Stimulated activated CD4-positive, alpha-beta T cell treated with anti-CD3 and anti-CD28 coated beads, Interleukin-4, amount 100 ng/mL, for 24 hours (primary cell): ENCODE results near the gene DNAH2.

Source experiments
- DNase-seq: peaks from one replicate; pipeline ENCODE4 v3.0.0-alpha.2; 2020

The DNAH2 gene

DNA sequence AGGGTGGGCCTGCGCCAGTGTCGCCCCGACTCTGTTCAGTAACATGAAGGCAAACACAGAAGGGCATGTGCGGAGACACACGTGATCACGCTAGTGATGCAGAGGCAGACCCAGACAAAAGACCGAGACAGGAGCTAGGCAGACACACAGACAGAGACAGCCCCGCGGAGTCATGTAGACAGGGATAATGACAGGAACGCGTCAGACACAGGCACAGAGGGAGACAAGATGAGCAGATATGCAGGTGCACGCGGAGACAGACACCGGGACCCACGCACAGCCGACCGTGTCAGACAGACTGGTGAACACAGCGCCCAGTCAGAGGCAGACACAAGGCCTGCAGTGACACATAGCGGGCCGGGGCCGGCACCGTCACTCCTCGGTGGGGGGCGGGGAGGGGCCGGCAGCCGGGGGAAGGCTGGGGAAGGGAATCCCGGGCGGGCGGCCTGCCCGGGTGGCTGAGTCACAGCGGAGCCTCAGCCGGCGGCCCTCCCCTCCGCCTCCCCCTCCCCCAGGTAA is 123.9 kb downstream of the DNAH2 start:
- peak; percentile 94 for DNase-seq

DNA sequence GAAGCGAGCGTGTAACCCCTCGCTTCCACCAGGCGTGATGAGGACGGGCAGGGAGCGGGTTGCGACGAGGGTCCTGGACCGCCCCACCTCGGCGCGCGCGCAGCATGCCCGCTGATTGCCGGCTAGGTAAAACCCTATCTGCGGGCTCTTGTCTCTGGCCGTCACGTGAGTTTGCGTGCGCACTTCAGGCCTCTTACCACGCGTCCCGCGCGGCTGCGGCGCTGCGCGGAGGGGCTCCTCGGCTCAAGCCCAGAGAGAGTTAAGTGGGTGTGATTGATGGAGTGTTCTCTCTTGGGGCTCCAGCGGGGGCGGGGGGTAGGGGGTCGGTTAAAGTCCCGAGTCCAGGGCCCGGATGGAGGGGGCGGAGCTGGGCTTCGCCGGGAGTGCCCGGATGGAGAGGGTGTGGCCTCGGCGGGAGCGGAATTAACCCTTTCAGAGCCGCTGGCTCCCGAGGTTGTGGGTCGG is 124.4 kb downstream of the DNAH2 start:
- peak; percentile 88 for DNase-seq

DNA sequence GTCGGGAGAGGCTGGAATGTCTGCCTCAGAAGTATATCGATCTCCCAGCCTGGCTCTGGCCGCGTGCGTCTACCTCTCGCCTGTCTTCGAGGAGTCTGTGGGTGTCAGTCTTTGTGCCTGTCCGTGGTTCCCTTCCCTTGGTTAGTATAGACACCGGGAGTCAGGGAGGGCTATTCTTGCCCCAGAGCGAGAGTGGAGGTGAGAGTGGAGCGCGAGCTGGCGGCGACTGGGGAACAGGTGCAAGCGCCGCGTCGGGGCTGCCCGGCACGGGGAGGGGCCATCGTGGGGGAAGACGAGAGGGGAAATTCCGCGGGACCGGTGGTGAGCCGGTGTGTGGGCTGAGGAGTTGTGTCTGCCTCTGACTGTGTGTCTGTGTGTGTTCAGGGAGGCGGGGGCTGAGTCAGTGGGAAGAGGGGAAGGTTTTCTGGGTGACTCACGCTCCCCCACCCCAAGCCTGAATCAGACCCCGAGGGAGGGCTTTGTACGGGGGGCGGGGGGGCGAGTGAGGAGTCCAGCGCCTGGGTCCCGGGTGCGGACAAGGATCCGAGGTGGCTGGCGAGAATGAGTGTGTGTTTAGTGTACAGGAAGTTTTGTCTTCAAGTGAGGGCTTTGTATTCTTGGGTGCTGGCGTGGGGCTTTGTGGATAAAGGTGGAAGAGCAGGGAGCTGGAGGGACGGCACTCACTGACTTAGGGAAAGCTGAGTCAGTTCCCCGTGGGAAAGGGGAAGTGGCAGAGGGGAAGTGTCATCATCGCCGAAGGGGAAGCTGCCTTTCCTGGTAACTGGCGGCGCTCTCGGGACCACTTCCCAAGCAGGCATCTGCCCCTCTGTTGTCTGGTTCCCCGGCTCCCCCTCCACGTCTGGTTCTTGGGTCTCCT is 125.1 kb downstream of the DNAH2 start:
- peak; percentile 98 for DNase-seq

DNA sequence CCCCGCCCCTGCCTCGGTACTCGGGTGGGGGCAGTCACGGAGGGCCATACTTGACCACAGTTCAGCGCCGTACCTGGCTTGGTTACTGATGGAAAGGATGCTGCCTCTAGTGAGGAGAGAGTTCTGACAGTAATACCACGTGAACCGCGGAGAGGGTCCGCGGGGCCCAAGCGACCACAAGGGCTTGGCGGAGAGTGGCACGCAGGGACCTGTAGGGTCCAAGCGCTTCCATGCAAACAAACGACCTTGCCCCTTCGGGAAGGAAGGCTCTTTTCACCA is 125.7 kb downstream of the DNAH2 start:
- DNase-seq: no peak

DNA sequence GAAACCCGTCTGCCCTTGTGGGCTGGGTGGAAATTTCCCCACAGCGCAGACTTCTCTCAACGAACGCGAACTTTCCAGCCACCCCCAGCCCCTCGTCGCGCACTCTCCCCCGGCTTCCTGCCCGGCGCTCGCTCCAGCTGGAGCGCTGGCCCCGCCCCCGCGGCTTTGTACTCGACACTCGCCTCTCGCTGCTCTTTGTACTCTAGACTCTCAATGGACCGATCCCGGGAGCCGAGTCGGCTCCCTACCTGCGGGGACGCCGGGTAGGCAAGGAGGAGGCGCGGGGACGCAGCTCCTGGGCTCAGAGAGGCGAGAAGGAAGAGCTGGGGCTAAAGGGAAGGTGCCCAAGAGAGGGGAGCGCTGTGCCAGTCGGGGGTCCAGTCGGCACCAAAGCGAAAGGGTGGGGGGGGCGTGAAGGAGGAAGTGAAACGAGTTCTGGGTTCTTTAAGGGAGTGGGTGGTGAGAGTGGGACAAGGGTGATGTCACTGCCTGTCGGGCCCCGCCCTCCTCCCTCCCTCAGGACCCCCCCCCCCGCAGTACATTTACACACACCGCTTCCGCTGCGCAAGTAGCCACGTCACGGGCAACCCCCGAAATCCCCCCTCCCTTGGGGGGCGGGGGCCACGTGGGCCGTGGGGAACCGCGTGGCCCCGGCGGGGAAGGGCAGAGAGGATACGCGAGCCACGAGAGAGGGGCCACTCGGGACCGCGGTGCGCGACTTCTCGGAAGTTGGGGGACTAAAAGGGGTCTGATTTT is 126.2 kb downstream of the DNAH2 start:
- peak; percentile 89 for DNase-seq

DNA sequence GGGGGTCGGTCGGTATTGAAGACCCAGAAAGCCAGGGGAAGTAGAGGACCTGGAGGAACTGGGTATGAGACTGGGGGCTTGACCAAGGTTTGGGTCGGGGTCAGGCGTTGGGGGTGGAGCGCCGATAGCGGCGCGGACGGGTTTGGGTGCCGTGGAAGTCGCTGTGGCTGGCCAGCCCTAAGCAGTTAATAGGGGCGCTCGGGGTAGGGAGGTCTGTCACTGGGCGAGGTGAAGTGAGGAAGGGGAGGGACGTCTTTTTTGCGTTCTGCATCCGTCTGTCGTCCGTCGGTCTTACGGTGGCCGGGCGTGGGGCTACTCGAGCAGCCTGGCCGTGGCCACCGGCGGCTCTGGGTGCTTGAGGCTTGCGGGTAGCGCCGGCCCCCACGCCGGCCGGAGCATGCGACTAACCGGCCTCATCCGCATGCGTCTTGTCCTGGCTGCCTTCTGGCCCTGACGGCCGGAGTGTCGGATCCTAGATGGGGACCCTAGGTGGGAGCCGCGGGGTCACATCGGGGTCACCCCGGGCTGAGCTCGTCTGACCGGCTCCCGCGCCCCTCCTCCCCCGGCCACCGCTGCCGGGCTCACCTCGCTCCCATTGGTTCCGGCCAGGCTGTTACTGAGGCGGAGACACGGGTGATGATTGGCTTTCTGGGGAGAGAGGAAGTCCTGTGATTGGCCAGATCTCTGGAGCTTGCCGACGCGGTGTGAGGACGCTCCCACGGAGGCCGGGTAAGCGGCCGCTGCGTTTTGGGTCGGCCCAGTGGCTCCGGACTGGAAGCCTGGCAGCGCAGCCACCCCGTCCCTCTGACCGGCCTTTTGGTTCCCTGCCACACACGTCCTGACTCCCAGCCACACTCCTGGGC is 127.0 kb downstream of the DNAH2 start:
- DNase-seq: peak; percentile 89

DNA sequence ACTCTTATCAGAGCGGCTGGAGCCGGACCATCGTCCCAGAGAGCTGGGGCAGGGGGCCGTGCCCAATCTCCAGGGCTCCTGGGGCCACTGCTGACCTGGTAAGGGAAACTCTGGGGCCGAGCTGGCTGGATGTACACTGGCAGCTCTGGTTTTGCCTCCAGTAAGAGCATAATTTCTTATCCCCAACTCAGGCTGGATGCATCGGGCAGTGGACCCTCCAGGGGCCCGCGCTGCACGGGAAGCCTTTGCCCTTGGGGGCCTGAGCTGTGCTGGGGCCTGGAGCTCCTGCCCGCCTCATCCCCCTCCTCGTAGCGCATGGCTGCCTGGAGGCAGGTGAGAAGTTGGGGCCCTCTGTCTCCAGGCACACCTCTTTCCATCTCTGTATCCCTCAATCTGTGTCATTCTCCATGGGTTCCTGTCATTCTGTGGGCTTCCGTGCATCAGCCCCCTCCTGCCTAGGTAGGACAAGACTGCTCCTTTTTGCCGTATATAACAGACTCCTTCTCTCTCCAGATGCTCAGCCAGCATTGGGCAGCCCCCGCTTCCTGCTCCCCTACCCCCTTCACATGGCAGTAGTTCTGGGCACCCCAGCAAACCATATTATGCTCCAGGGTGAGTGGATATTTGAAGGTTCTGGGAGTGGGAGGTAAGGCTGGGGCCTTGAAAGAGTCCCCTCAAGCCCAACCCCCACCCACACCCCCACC is 128.0 kb downstream of the DNAH2 start:
- peak; percentile 3 for DNase-seq

DNA sequence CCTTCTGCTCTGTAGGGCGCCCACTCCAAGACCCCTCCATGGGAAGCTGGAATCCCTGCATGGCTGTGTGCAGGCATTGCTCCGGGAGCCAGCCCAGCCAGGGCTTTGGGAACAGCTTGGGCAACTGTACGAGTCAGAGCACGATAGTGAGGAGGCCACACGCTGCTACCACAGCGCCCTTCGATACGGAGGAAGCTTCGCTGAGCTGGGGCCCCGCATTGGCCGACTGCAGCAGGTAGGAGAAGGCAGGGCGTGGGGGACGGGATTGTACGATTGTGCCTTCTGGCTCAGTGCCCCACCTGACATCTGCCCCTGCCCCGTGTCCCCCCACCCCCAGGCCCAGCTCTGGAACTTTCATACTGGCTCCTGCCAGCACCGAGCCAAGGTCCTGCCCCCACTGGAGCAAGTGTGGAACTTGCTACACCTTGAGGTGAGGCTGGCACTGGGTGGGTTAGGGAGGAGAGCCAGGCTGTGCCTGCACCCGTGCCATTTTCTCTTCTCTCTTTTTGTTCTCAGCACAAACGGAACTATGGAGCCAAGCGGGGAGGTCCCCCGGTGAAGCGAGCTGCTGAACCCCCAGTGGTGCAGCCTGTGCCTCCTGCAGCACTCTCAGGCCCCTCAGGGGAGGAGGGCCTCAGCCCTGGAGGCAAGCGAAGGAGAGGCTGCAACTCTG is 128.7 kb downstream of the DNAH2 start:
- DNase-seq: peak; percentile 4

DNA sequence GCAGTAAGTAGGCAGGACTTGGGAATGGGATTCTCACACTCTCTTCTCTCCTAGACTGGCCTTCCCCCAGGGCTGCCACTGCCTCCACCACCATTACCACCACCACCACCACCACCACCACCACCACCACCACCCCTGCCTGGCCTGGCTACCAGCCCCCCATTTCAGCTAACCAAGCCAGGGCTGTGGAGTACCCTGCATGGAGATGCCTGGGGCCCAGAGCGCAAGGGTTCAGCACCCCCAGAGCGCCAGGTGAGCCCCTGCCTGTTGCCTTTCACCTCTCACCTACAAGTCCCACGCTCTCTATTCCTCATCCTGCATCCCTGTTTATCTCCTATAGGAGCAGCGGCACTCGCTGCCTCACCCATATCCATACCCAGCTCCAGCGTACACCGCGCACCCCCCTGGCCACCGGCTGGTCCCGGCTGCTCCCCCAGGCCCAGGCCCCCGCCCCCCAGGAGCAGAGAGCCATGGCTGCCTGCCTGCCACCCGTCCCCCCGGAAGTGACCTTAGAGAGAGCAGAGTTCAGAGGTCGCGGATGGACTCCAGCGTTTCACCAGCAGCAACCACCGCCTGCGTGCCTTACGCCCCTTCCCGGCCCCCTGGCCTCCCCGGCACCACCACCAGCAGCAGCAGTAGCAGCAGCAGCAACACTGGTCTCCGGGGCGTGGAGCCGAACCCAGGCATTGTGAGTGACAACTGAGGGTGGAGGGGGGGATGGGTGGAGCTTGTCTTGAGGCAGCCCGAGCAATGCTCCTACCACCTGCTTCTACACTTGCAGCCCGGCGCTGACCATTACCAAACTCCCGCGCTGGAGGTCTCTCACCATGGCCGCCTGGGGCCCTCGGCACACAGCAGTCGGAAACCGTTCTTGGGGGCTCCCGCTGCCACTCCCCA is 129.5 kb downstream of the DNAH2 start:
- DNase-seq: no peak

DNA sequence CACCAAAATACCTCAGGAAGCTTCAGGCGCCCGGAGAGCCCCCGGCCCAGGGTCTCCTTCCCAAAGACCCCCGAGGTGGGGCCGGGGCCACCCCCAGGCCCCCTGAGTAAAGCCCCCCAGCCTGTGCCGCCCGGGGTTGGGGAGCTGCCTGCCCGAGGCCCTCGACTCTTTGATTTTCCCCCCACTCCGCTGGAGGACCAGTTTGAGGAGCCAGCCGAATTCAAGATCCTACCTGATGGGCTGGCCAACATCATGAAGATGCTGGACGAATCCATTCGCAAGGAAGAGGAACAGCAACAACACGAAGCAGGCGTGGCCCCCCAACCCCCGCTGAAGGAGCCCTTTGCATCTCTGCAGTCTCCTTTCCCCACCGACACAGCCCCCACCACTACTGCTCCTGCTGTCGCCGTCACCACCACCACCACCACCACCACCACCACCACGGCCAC is 130.6 kb downstream of the DNAH2 start:
- DNase-seq: no peak

DNA sequence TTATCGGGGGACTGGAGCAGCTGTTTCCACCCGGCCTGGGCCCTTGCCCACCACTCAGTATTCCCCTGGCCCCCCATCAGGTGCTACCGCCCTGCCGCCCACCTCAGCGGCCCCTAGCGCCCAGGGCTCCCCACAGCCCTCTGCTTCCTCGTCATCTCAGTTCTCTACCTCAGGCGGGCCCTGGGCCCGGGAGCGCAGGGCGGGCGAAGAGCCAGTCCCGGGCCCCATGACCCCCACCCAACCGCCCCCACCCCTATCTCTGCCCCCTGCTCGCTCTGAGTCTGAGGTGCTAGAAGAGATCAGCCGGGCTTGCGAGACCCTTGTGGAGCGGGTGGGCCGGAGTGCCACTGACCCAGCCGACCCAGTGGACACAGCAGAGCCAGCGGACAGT is 131.2 kb downstream of the DNAH2 start:
- no peak for DNase-seq

DNA sequence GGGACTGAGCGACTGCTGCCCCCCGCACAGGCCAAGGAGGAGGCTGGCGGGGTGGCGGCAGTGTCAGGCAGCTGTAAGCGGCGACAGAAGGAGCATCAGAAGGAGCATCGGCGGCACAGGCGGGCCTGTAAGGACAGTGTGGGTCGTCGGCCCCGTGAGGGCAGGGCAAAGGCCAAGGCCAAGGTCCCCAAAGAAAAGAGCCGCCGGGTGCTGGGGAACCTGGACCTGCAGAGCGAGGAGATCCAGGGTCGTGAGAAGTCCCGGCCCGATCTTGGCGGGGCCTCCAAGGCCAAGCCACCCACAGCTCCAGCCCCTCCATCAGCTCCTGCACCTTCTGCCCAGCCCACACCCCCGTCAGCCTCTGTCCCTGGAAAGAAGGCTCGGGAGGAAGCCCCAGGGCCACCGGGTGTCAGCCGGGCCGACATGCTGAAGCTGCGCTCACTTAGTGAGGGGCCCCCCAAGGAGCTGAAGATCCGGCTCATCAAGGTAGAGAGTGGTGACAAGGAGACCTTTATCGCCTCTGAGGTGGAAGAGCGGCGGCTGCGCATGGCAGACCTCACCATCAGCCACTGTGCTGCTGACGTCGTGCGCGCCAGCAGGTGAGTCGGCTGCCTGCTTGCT is 131.7 kb downstream of the DNAH2 start:
- no peak for DNase-seq

DNA sequence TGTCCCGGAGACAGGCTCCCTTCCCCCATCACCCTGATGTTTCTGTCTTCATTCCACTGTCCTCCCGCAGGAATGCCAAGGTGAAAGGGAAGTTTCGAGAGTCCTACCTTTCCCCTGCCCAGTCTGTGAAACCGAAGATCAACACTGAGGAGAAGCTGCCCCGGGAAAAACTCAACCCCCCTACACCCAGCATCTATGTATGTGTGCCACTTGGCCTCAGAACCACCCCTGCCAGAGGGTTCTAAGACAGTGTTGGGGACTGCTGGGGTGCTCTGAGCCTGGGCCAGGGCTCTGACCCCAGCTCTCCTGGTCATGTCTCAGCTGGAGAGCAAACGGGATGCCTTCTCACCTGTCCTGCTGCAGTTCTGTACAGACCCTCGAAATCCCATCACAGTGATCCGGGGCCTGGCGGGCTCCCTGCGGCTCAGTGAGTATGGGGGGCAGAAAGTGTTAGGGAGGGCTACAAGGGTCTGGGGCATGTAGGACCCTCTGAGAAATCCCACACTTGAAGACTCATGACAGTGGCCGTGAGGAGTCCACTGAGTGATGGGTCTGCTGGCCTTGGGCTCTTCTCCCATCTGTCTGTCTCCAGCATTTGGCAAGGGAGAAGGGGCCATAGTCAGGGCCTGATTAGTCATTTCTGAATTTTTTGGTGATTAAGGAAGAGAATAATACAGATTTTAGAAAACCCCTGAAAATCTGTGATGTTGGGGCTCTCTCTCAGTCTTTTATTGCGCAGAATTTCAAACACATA is 132.4 kb downstream of the DNAH2 start:
- no peak for DNase-seq

DNA sequence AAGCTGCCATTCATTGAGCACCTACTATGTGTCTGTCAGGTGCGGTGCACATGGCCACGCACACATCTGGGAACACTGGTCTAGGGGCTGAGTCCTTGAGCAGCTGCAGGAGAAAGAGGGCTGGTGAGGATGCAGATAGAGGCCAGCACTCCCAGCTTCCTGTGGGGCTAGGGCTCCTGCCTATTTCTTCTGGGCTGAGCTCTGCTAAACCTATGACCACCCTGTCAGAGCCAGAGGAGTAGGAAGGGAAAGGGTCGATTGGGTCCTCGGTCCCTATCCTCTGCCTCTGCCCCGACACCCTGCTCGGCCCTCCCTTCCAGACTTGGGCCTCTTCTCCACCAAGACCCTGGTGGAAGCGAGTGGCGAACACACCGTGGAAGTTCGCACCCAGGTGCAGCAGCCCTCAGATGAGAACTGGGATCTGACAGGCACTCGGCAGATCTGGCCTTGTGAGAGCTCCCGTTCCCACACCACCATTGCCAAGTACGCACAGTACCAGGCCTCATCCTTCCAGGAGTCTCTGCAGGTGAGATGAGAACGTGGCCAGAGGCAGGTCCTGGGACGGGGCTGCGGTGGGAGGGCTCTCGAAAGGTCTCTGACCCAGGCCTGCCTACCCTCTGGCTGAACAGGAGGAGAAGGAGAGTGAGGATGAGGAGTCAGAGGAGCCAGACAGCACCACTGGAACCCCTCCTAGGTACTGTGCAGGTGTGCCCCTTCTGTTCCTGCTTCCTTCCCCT is 133.3 kb downstream of the DNAH2 start:
- no peak for DNase-seq

DNA sequence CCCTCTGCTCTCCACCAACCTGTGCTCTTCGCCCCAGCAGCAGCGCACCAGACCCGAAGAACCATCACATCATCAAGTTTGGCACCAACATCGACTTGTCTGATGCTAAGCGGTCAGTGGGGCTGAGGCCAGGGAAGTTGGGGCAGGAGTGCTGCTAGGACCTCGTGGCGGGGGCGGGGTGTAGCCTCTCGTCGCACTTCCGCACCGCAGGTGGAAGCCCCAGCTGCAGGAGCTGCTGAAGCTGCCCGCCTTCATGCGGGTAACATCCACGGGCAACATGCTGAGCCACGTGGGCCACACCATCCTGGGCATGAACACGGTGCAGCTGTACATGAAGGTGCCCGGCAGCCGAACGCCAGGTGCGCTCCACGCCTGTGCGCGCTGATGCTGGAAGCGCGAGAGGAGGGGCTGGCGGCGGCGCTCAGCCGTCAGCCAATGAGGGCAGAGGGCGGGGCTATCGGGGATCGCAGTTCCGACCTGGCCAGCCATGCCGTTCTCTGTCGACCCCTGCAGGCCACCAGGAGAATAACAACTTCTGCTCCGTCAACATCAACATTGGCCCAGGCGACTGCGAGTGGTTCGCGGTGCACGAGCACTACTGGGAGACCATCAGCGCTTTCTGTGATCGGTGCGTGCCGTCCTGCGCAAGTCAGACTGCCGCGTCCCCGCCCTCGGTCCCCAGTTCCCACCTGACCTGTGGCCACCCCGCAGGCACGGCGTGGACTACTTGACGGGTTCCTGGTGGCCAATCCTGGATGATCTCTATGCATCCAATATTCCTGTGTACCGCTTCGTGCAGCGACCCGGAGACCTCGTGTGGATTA is 134.1 kb downstream of the DNAH2 start:
- DNase-seq: peak; percentile 94

DNA sequence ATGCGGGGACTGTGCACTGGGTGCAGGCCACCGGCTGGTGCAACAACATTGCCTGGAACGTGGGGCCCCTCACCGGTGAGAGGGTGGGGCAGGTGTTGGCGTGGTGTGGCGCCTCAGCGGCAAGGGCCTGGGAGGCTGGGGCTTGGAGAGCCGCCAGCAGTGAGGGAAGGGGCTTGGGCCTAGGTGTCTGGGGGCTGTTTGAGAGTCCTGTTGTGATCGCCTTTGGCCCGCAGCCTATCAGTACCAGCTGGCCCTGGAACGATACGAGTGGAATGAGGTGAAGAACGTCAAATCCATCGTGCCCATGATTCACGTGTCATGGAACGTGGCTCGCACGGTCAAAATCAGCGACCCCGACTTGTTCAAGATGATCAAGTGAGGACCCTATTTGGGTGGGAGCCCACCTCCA is 134.7 kb downstream of the DNAH2 start:
- peak; percentile 3 for DNase-seq

DNA sequence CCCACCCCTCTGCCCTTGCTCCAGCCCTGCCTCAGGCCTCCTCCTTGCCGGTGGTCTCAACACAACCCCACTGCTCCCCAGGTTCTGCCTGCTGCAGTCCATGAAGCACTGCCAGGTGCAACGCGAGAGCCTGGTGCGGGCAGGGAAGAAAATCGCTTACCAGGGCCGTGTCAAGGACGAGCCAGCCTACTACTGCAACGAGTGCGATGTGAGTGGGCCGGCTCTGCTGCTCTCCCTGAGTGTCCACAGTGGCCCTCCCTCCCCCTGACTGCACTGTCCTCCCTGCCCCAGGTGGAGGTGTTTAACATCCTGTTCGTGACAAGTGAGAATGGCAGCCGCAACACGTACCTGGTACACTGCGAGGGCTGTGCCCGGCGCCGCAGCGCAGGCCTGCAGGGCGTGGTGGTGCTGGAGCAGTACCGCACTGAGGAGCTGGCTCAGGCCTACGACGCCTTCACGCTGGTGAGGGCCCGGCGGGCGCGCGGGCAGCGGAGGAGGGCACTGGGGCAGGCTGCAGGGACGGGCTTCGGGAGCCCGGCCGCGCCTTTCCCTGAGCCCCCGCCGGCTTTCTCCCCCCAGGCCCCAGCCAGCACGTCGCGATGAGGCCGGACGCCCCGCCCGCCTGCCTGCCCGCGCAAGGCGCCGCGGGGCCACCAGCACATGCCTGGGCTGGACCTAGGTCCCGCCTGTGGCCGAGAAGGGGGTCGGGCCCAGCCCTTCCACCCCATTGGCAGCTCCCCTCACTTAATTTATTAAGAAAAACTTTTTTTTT is 135.6 kb downstream of the DNAH2 start:
- DNase-seq: peak; percentile 4
